OCI-LY1 (cell line): Measurements from ENCODE around the gene CPN2.

Experiments
- H2AFZ ChIP-seq: fragments of 200-600 bp; sonication (generic), shearing (Covaris generic); 2 replicates; pipeline ENCODE4 v1.6.0; 2014; ENCODE audit warnings: antibody characterized with exemption, mild to moderate bottlenecking, low read length
- H3F3A ChIP-seq: fragments of 200-600 bp; sonication (generic), shearing (Covaris generic); 2 replicates; pipeline ENCODE4 v1.6.0; 2014; ENCODE audit warnings: mild to moderate bottlenecking, antibody characterized with exemption, low read length, moderate library complexity; ENCODE audit not compliant: insufficient read depth
- H3K27ac ChIP-seq: fragments of 200-600 bp; sonication (generic); 2 replicates; pipeline ENCODE4 v1.5.1; 2014; ENCODE audit warnings: low read length, mixed run types, mild to moderate bottlenecking, low read depth; ENCODE audit not compliant: poor library complexity, severe bottlenecking
- H3K27me3 ChIP-seq: fragments of 200-600 bp; sonication (generic); 2 replicates; pipeline ENCODE4 v1.6.0; 2014; ENCODE audit warnings: antibody characterized with exemption, mild to moderate bottlenecking, low read length, moderate library complexity; ENCODE audit not compliant: insufficient read depth
- H3K36me3 ChIP-seq: fragments of 200-600 bp; sonication (generic); 2 replicates; pipeline ENCODE4 v1.6.1; 2014; ENCODE audit warnings: mild to moderate bottlenecking, antibody characterized with exemption, low read length, moderate library complexity, mixed read lengths; ENCODE audit not compliant: insufficient read depth
- H3K4me1 ChIP-seq: fragments of 200-600 bp; sonication (generic); 2 replicates; pipeline ENCODE4 v1.5.1; 2014; ENCODE audit warnings: mild to moderate bottlenecking, low read length, moderate library complexity; ENCODE audit not compliant: insufficient read depth, severe bottlenecking
- H3K4me2 ChIP-seq: fragments of 200-600 bp; sonication (generic), shearing (Covaris generic); 2 replicates; pipeline ENCODE4 v1.6.1; 2014; ENCODE audit warnings: low read length
- H3K4me3 ChIP-seq: fragments of 200-600 bp; sonication (generic); 2 replicates; pipeline ENCODE4 v1.5.1; 2014; ENCODE audit warnings: low read length, low read depth, mild to moderate bottlenecking, mixed read lengths; ENCODE audit not compliant: poor library complexity, severe bottlenecking
- H3K79me2 ChIP-seq: fragments of 200-600 bp; shearing (Covaris generic); 2 replicates; pipeline ENCODE4 v1.6.1; 2016; ENCODE audit warnings: mixed run types, low read length, mixed read lengths; ENCODE audit not compliant: insufficient read depth
- H3K9ac ChIP-seq: fragments of 200-600 bp; sonication (generic), shearing (Covaris generic); 2 replicates; pipeline ENCODE4 v1.6.1; 2014; ENCODE audit warnings: mild to moderate bottlenecking, low read length, mixed read lengths
- H3K9me2 ChIP-seq: fragments of 200-600 bp; sonication (generic), shearing (Covaris generic); 2 replicates; pipeline ENCODE4 v1.6.1; 2014; ENCODE audit warnings: low read depth, mild to moderate bottlenecking, low read length, mixed read lengths
- H3K9me3 ChIP-seq: fragments of 200-600 bp; shearing (Covaris generic); 2 replicates; pipeline ENCODE4 v1.6.1; 2014; ENCODE audit warnings: low read length, mixed read lengths
- H4K20me1 ChIP-seq: fragments of 200-600 bp; sonication (generic), shearing (Covaris generic); 2 replicates; pipeline ENCODE4 v1.6.0; 2016; ENCODE audit warnings: mild to moderate bottlenecking, low read length; ENCODE audit not compliant: insufficient read depth
- EZH2 ChIP-seq: fragments of 200-600 bp; sonication (generic), shearing (Covaris generic); IDR thresholded peaks from 2 replicates; pipeline ENCODE4 v1.8.0; 2017; ENCODE audit warnings: borderline replicate concordance, mixed run types, mild to moderate bottlenecking, antibody characterized with exemption, low read length, moderate library complexity, mixed read lengths
- TF ChIP-seq, protein P1 (sequence below): fragments of 200-600 bp; sonication (generic), shearing (Covaris generic); IDR thresholded peaks from 2 replicates; pipeline ENCODE4 v1.5.1; 2017; ENCODE audit warnings: mild to moderate bottlenecking, antibody characterized with exemption, low read length, moderate library complexity, mixed read lengths

CPN2 gene

DNA sequence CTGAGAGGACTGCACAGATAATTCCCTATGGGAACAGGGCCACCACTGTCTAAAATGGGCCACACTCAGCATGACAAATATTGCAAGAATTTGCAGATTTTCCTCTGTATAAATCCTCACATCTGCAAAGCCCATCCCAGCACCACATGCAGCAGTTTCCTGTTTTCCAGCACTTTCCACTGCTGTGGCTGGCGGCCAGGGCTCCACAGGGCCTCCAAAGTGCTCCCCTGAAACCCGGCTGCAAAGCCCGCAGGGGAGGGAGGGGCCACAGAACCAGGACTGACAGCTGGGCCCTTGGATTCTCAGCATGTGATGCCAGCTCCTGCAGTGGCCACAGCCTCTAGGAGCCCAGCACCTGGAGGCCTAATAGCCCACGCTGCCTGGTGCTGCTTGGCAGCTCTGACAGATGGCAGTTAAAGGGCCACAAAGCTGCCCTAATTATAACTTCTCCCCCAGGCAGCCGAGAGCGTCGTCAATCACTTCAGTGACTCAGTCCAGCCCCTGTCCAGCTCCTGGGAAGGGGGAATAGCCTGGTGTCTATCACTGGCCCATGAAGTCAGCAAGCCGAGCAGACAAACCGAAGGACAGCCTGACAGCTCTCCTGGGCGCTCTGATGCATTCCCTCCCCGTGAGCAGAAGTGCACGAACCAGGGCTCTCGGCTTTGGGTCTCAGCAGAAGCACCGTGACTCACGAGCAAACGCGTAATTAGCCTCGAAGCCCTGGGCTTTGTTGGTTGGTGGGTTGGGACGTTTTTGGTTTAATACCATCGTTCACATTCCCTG, 13.7 kb upstream of the CPN2 start:
- H3K4me3 ChIP-seq = no peak overlapping the region
- no peaks in the 10 kb centered on the region for H3K9me3 ChIP-seq
- H3K4me2 ChIP-seq = no peak overlapping the region
- TF ChIP-seq EZH2 = no peak
- TF ChIP-seq, protein P1, sequence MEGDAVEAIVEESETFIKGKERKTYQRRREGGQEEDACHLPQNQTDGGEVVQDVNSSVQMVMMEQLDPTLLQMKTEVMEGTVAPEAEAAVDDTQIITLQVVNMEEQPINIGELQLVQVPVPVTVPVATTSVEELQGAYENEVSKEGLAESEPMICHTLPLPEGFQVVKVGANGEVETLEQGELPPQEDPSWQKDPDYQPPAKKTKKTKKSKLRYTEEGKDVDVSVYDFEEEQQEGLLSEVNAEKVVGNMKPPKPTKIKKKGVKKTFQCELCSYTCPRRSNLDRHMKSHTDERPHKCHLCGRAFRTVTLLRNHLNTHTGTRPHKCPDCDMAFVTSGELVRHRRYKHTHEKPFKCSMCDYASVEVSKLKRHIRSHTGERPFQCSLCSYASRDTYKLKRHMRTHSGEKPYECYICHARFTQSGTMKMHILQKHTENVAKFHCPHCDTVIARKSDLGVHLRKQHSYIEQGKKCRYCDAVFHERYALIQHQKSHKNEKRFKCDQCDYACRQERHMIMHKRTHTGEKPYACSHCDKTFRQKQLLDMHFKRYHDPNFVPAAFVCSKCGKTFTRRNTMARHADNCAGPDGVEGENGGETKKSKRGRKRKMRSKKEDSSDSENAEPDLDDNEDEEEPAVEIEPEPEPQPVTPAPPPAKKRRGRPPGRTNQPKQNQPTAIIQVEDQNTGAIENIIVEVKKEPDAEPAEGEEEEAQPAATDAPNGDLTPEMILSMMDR = no peak
- no peaks in the 10 kb centered on the region for H3K4me1 ChIP-seq
- H3K36me3 ChIP-seq = no peaks in the 10 kb centered on the region
- no peaks in the 10 kb centered on the region for H3K79me2 ChIP-seq
- H3K27me3 ChIP-seq = peaks cover 11% of the 10 kb centered on the region
- H3K9me2 ChIP-seq = no peaks in the 10 kb centered on the region
- no peaks in the 10 kb centered on the region for H4K20me1 ChIP-seq
- H2AFZ ChIP-seq = no peak overlapping the region
- no peak overlapping the region for H3K27ac ChIP-seq
- no peak overlapping the region for H3K9ac ChIP-seq
- no peaks in the 10 kb centered on the region for H3F3A ChIP-seq

DNA sequence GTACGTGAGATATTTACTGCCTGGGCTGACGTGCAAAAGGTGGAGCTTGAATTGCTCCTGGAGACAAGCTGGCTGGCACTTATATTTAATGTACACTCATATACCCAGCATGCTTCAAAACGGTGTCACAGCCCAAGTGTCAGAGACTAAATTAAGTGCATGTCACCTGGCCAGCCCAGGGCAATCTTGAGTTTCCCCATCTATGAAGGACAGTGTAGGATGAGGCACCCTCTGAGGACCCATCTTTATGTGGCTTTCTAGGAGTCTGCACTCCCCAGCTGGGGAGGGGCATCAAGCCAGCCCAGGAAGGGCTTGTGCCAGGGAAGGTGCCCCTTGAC, 13.2 kb upstream of the CPN2 start:
- no peaks in the 10 kb centered on the region for H4K20me1 ChIP-seq
- no peaks in the 10 kb centered on the region for H3K9me2 ChIP-seq
- no peaks in the 10 kb centered on the region for H3K9me3 ChIP-seq
- no peaks in the 10 kb centered on the region for H3K79me2 ChIP-seq
- H2AFZ ChIP-seq = no peak overlapping the region
- no peak for TF ChIP-seq EZH2
- TF ChIP-seq, protein P1 = no peak
- H3K27ac ChIP-seq = no peak overlapping the region
- H3K4me3 ChIP-seq = no peak overlapping the region
- H3K4me2 ChIP-seq = no peak overlapping the region
- no peaks in the 10 kb centered on the region for H3K36me3 ChIP-seq
- H3K27me3 ChIP-seq = peaks cover 11% of the 10 kb centered on the region
- no peaks in the 10 kb centered on the region for H3K4me1 ChIP-seq
- H3K9ac ChIP-seq = no peak overlapping the region
- H3F3A ChIP-seq = no peaks in the 10 kb centered on the region

DNA sequence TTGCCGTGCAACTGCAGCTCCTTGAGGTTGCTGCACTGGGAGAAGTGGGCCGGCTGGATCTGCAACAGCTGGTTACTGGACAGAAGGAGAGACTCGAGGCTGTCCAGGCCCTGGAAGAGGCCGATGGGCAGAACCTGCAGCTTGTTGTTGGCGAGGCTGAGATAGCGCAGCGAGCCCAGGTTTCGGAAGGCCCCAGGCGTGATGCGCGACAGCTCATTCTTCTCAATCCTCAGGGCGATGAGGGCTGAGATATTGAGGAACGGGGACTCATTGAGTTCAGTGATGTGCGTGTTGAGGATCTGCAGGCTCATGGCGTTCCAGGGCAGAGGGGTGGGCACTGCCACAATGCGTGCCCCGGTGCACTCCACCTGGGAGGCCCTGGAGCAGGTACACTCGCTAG, 9.4 kb upstream of the CPN2 start:
- Histone ChIP-seq H3K9ac (no peak overlapping the region), H3K4me2 (no peak overlapping the region), H3F3A (no peaks in the 10 kb centered on the region), H4K20me1 (no peaks in the 10 kb centered on the region), H3K4me1 (no peaks in the 10 kb centered on the region), H3K36me3 (no peaks in the 10 kb centered on the region), H3K79me2 (no peaks in the 10 kb centered on the region), H3K27ac (no peak overlapping the region), H3K9me2 (no peaks in the 10 kb centered on the region), H3K9me3 (no peaks in the 10 kb centered on the region), H3K27me3 (peaks cover 19% of the 10 kb centered on the region), H3K4me3 (no peak overlapping the region), H2AFZ (no peak overlapping the region)
- TF ChIP-seq, protein P1 = no peak
- no peak for TF ChIP-seq EZH2
